Dedifferentiated amniotic fluid mesenchymal stem cell (primary cell): Measurements from ENCODE around the gene RAB35.

Experiments used
- DNase-seq: peaks from one replicate; pipeline ENCODE4 v3.0.0-alpha.2; 2016; ENCODE audit errors: extremely low spot score

RAB35 gene

DNA sequence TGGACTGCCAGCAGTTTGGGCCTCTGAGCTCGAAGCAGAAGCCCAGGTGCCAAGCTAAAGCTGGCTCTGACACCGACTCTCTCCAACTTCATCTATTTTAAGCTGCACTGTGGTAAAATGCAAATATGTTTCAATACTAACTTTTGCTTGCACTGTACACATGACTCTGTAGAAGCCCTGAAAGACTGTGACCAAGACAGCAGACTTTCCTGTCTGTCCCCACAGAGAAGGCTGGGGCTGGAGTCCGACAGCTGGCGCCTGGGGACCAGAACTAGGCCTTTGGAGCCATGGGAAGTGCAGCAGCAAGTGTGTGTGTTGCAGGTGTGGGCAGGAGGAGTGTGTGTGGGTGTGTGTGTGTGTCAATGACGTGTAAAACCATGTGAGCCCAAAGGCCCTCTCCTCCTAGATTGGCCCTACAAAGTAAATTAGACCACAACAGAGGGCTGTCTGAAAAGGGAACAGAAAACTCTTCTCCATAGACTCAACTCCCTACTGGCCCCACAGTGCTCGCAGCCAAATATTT lies 16.4 kb upstream of the RAB35 start:
- no peak for DNase-seq

DNA sequence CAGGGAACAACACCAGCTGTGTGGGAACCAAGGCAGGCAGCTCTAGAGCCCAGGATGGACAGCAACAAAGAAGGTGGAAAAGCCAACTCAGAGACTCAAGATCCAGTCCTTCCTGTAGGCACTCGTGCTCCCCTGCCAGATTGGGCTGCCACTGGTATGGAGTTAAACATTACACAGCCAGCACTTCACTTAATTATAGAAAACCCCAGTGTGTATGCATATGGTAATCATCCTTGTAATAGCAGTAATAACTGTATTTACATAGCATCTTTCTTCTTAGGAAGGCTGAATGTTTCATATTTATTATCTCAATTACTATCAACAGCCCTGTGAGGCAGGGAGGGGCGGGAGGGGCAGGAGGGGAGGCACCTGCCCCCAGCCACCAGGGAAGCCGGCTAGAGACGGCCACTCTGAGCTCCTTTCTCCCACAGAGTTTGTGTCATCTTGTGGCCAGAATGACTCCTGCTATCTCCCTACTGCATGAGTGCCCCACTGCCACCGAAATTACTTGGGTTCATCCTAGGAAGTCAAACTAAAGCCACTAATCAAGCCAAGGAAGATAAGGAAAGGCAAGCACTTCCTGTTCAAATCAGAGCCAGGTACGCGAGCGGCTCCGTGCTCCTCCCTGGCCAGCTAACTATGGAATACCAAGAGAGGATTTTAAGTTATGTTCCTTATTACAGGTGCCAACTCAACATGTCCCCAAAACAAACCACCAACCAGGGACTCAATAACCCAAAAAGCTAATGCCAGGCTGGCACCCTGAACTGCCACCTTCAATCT lies 15.7 kb upstream of the RAB35 start:
- DNase-seq = no peak

DNA sequence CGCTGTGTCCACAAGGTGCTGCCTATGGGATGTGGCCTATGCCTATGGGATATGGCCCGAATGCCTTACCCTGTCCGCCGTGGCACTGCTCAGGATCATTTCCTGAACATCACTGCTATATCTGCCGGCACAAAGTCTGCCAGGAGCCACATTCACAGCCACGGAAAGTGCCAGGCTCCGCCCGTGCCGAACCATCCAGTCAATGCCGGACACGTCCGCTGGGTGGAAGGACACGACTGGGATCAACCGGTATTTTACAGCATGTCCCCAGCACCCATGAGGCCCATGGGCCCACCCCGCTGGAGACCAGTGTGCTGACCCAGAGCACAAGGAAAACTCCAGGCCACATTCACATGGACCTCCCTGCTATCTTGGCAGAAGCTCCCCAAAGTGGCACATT lies 14.6 kb upstream of the RAB35 start:
- DNase-seq = no peak

DNA sequence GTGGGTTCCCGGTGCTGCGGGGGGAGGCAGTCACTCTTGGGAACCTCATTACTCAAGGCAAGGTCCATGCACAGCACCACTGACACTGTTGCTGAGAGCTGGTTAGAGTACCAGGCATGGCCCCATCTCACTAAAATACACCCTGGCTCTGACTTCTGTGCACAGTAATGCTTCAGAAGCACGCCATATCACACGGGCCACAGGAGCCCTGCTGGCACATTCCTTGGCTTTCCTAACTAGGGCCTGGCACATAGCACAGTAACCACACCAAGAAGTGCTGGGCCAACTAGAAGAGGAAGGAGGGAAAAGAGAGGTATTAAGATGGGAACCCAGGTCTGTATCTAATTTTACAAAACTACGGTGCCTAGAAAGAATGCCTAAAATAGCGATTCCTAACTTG lies 13.5 kb upstream of the RAB35 start:
- DNase-seq = no peak

DNA sequence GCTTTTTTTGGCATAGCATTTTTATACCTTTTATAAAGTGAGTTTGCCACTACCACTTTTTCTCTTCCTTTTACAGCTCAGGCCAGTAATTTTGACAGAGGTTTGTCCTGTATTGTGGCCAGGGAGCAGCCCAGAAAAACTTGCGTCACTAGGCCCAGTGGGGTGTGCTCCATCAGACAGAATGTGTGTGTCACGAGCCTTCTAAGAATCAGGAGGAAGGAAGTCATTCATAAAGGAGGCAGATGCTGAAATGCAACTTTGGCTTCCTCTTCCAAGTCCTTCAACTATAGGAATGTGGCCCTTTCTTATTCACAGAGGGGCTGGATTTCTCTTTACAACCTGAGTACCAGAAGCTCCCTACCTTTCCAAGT lies 10.1 kb upstream of the RAB35 start:
- no peak for DNase-seq

DNA sequence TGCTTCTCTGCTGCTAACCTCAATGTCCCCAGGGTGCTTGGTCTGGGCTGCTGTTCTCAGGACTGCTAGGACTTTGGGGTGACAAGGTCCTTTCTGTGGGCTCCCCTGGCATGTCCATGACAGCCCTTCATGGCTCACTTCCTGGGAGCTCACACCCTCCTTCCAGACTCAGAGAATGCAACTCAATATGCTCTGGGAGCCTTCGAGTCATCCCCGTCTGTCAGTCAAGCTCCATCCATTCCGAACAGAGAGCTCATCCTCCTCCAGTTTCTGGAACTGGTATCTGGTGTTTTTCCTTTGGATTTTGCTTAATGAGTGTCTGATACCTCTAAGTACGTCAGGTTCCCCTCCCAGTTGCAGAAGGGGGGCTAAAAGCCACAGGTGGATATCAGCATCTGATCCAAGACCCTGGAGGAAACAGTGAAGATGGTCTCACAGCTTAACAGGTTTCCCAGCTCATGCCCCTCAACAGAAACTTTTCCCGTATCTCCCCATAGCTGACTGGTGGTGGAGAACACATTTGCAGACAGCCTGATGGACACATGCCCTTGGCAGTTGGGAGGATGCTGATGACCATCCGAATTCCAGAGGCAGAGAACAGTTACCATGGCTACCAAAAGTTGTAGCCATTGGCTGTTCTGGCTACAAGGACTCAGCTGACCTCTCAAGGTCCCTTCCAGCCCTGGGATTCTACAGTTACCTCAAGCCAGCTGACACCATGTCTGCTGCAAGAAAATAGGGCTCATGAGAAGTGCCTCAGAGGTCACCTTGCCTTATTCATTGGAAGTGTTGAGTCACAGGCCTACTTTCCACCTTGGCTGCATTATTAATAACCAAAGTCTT lies 9.5 kb upstream of the RAB35 start:
- DNase-seq = no peak

DNA sequence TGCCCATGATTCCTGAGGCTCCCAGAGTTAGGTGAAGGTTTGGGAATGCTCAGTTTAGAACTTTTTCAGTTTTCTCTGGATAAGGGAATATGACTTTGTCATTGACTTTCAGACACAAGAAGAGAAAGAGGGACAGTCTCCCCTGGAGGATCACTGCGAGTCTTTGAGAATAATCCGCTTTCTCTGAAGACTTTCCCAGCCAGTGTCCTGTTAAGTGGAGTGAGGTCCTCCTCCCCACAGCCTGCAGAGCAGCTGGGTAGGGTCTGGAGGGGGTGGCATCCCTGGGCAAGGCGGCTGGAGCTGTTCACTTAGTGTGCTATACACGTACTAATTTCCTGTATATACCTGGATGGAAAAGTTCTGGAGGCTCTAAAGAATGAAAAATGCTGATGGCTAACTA lies 8.5 kb upstream of the RAB35 start:
- no peak for DNase-seq

DNA sequence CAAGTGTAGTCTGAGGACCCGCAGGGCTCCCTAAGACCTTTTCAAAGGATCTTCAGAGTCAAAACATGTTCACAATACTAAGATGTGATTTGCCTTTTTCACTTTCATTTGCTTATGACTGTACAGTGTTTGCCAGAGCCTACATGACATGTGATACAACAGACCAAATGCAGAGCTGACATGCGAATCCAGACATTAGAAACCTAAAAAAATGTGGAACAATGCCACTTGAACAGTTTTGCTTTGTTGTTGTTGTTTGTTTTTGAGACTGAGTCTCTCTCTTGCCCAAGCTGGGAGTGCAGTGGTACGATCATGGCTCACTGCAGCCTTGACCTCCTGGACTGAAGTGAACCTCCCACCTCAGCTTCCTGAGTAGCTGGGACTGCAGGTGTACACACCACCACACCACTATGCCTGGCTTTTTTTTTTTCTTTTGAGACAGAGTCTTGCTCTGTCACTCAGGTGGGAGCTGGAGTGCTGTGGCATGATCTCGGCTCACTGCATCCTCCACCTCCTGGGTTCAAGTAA lies 5.3 kb upstream of the RAB35 start:
- DNase-seq = no peak

DNA sequence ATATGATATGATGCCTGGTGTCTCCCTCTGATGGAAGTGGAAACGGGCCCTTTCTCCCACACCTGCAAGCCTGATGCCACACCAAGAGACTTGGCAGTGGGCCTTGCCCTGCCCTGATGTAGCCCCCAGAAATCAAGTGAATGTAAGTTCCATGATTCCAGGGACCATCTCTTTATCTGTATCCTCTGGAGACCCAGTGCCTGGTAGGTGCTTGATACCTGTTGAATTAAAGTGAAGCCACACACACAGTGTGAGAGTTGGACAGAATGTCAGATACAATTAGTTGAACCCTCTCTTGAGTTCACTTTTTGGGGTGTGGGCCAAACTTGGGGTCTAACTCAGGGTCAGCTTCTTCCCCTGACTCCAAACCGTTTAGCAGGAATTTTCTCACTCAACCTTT lies 4.8 kb upstream of the RAB35 start:
- no peak for DNase-seq

DNA sequence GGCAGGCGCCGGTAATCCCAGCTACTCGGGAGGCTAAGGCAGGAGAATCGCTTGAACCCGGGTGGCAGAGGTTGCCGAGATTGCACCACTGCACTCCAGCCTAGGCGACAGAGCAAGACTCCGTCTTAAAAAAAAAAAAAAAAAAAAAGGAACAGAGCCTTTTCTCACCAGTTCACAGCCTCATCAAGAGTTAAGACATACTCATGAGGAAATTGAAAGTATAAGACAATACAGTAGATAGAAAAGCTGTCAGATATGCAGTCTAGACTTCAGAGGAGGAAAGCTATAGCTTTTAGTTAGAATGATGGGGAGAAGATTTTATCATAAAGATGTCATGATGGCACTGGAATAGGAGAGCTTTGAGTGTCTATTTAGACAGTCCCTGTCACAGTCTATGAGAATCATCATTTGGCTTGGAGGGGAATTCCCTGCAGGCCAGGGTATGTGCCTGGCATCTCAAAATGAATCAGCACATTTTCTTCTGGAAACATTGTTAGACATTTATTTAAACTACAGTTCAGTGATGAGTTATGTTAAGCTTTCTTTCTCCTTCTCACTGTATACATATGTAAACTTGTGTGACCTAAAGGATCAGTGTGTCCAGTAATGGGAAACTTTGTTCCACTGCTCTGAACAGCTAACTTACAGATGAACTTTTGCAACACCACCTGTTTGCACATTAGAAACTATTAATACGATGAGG lies 2.9 kb upstream of the RAB35 start:
- peak; percentile 46 for DNase-seq

DNA sequence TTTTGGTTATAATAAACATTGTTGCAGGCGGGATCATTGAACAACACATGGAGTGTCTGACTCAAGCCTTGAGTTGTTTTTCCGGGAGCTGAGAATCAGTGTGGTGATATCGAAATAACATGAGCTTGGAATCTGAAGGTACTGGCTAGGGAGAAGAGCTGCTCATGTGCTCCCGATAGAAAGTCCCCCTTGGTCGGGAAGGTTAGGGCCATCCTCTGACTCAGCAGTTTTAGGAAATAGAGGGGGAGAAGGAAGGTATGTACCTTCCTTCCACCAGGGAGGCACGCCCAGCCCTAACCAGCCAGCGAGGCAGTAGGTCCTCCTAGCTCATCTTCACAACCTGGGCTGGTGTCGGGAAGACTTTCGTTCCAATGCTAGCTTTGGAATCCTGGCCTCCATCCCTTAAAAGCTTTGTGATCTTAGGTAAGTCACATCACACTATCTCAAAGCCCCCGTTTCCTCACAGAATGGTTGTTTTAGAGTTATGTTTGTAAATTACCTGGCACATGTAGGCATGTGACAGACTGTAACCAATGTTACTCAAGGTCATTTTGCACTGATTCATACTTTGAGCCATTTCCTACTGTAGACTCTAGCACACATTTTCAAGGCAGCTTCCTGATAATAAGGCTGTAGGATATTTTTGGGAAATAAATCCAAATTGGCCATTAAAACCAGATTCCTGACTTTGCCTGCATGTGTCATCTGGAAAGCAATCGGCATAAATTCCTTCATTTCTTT lies 1.9 kb upstream of the RAB35 start:
- DNase-seq = no peak

DNA sequence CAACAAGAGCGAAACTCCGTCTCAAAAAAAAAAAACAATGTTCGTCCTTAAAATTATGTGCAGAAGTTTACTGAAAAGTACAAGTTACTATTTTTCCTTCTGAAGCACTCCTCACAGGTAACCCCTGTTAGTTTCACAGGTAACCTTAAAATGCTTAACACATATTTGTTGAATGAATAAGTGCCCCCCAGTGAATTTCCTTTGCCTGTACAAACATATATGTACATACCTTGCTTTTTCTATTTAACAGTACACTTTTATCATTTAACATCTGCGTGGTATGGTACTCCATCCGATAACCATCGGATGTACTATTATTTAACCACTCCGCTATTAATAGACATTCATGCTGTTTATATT lies 1.4 kb upstream of the RAB35 start:
- no peak for DNase-seq

DNA sequence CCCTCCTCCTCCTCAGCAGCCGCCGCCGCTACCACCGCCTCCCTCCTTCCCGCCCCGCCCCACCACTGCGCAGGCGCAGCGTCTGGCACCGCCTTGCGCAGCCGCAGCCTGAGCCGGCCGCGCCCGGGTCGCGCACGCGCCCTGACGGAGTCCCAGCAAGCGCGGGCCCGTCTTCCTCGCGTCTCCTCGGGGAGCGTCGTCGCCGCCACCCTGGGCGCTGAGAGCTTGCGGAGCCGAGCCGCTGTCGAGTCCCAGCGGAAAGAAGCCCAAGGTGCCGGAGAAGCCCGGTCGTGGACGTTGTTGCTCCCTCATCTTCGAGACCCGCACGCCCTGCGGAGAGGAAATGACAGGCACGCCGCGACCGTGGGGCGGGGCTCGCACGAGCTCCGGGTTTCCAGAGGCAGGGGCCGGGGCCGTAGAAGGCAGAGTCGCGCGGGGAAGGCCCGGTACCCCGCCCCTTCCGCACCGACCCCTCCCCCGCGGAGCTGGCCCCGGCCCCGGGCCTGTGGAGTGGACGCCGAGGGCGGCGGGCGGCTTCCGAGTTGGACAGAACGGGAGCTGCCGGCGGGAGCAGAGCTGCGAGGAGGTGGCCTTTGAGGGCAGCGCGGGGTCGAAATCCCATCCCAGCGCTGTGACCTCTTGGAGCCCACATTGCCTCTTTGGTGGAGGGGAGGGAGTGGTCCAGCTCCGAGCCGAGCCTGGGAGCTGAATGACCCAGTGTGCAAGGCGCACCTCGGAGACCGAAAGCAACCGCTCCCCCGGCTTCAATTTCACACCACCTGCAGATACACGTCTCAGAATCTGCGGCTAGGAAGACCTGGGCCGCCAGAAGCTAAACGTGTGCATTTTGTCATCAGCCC lies 469 bp upstream of the RAB35 start:
- peak; percentile 85 for DNase-seq

DNA sequence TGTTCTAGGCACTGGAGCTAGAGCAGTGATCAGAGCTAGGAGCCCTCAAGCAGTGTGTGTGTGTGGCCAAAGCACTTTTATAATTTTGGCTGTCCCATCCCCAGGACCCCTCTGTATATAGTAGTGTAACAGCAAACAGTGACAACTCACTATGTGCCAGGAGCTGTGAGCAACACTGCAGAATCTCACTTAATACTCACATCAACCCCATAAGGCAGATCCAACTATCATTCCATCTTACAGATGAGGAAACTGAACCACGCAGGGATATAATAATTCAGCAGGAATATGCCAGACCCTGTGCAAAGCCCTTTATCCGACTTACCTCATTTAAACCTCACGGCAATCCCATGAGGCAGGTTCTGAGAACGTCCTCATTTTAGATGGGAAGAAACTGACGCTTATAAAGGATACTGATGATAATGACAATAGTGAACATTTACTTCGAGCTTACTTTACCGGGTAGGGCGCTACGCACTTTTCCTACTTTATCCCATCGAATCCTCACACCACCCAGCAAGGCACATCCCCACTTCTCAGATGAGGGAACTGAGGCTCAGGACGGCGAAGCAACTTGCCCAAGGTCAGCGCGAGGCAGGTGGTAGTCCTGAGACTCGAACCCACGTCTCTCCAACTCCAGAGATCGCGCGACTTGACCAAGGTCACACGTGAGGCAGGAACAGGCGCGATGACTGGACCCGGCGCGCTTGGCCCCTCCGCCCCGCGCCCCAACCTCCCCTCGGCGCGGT lies 687 bp downstream of the RAB35 start:
- no peak for DNase-seq

DNA sequence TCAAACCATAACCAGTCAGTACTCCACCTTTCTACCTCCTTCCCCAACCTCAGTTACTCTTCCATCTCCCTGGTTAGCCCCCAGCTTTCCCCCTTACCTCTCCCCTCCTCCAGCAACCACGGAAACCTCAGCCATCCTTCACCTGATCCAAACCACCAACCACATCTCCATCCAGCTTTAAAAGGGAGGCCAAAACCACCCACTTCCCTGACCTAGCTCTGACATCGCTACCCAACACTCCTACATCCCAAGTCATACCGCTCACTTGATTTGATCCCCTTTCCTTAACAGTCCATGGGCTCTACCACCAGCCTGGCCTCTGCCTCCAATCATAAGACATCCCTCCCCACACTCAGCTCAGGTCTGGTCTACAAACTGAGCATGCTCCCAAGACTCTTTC lies 1.5 kb downstream of the RAB35 start:
- no peak for DNase-seq

DNA sequence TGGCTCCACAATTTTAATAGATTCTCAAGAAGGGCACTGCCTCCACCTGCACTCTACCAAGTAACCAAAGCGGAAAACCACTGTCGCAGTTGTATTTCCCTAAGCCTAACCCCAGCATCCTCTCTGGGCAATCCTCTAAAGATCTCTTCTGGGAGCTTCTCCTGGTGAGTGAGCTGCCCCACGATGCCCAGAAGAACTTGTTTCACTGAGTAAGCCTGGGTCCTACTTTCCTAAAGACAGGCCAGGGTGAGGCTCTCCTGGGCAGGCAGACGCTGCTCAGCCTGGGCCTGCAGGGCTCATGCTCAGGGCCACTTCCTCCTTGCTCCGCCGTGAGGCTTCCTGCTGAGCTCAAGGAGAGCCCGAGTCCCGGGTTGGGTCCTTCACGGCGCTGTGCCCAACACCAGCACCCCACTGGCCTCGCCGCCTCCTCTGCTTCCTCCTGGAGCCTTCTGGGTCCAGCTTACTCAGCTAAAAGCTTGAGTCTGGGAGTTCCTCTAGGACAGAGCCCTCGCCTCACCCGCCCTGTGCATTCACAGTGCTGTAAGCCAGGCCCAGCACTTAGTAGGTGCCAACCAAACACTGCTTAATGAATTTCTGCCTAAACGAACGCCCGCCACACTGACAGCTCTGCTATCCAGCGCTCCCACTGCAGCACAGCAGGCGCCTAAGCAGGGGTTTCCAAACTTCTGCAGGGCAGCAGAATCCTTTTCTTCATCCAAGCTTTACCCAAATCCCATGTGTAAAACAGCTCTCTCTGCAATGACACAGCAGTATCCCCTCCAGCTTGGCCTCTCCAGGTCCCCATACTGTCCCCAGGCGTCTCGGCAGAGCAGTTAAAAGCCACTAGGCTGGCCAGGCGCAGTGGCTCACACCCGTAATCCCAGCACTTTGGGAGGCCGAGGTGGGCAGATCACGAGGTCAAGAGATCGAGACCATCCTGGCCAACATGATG lies 5.7 kb downstream of the RAB35 start:
- DNase-seq = no peak

DNA sequence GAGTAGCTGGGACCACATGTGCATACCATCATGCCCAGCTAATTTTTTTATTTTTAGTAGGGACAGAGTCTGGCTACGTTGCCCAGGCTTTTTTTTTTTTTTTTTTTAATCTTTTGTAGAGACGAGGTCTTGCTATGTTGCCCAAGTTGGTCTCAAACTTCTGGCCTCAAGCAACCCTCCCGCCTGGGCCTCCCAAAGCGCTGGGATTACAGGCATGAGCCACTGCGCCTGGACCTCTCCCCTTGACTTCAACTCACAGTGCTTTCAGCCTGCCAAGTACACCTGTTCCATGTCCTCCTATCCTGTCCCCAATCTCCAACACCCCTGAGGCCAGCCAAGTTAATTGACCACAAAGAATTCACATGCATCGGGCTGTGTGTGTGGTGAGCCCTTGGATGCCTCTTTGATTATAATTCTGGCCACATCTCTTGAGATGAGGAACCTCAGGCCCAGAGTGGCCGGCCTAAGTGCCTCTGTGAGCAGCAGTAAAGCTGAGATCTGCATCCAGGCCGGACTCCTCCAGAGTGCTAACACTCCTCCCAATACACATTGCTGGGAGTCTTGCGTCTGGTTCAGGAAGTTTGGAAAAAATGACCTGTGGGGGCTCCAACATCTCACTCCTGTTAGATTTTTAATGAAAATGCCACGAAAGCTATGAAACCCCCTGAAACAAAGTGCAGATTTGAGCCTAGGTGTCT lies 6.8 kb downstream of the RAB35 start:
- DNase-seq = no peak

DNA sequence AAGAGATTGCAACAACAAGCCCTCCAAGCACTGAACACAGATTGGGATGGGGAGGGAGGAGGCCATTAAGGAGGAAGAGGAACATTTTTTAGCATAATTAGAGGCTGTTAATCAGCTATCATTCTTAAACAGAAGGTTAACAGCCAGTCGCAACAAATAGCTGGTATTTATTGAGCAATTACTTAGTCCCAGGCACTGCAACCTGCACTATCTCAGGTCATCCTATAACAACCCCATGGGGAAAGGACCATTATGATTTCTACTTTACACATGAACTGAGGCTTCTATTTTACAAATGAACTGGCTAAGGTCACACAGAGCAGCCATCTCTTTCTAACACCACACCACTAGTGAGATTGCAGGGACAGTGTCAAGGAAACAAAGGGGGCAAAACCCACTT lies 10.4 kb downstream of the RAB35 start:
- DNase-seq = no peak
